Activated B cell treated with CpG ODN at 0.5 μM for 24 hours (primary cell): ENCODE results near the gene ATP11A. TPM values are rescaled to one million over a fixed set of nuclear protein-coding genes. Genes with fewer than 3 reads are reported as not detected.

ENCODE experiments used
- ATAC-seq: fragments of 200-7000 bp; cut with Tn5 transposase; one replicate; pipeline ENCODE4 v1.10.0; 2021; ENCODE audit warnings: low read depth, mild to moderate bottlenecking, moderate library complexity
- CTCF ChIA-PET: fragments of 350-600 bp; sonication (Branson Sonifier 250); formaldehyde crosslinking; loops from one replicate; lab custom pipeline; 2021; ENCODE audit warnings: antibody characterized with exemption; lab: Charles Lee
- POLR2A ChIA-PET: fragments of 350-600 bp; sonication (Branson Sonifier 250); formaldehyde crosslinking; loops from one replicate; lab custom pipeline; 2021; ENCODE audit warnings: antibody characterized with exemption; lab: Charles Lee
- DNase-seq: peaks from one replicate; pipeline ENCODE4 v3.0.0; 2022
- H3K27ac Mint-ChIP-seq: one replicate; pipeline ENCODE4 v1.8.0; 2020; ENCODE audit warnings: mixed read lengths
- H3K27me3 Mint-ChIP-seq: one replicate; pipeline ENCODE4 v1.8.0; 2021; ENCODE audit warnings: mixed read lengths
- H3K36me3 Mint-ChIP-seq: one replicate; pipeline ENCODE4 v1.8.0; 2021; ENCODE audit warnings: low read depth, mixed read lengths
- H3K4me1 Mint-ChIP-seq: one replicate; pipeline ENCODE4 v1.8.0; 2021; ENCODE audit warnings: mixed read lengths
- H3K4me3 Mint-ChIP-seq: one replicate; pipeline ENCODE4 v1.8.0; 2020; ENCODE audit warnings: mild to moderate bottlenecking, mixed read lengths
- H3K9me3 Mint-ChIP-seq: one replicate; pipeline ENCODE4 v1.8.0; 2020; ENCODE audit warnings: mixed read lengths
- CTCF ChIP-seq: fragments of 200-600 bp; IDR thresholded peaks from one replicate; pipeline ENCODE4 v1.8.0; 2022; ENCODE audit warnings: antibody characterized with exemption, mild to moderate bottlenecking
- intact Hi-C: fragments of 100-400 bp; cut with micrococcal nuclease; formaldehyde crosslinking; loops from one replicate; pipeline ENCODE4 v1.15.1; 2024
- total RNA-seq: library from RNA; stranded (reverse); gene quantifications from 2 replicates; pipeline ENCODE4 v1.2.3, GENCODE V29; 2022

The ATP11A gene
- total RNA-seq, 1 donor from 2014 or later: 49.6 TPM

- POLR2A ChIA-PET: no interaction called here
- Mint-ChIP-seq H3K9me3 (no peaks in the 10 kb centered on the region), H3K36me3 (no peaks in the 10 kb centered on the region), H3K4me3 (no peak overlapping the region), H3K4me1 (peaks cover 15% of the 10 kb centered on the region), H3K27ac (no peak overlapping the region), H3K27me3 (no peaks in the 10 kb centered on the region)
- no peak for TF ChIP-seq CTCF
- CTCF ChIA-PET: no interaction called here
- intact Hi-C loops: loop anchor here (5.0 kb wide), 1 partner anchor 263 kb away; no protein-coding TSS in a partner anchor
- no peak for ATAC-seq
- no peak for DNase-seq
These were observed 199.8 kb downstream of the ATP11A start for GRCh38 chr13:112889351-112890290.

- no peaks in the 10 kb centered on the region for H3K36me3 Mint-ChIP-seq
- intact Hi-C loops: loop anchor here (5.0 kb wide), 1 partner anchor 262 kb away; no protein-coding TSS in a partner anchor
- POLR2A ChIA-PET: no interaction called here
- DNase-seq: no peak
- H3K4me3 Mint-ChIP-seq: no peak overlapping the region
- TF ChIP-seq CTCF: no peak
- H3K9me3 Mint-ChIP-seq: no peaks in the 10 kb centered on the region
- CTCF ChIA-PET: no interaction called here
- ATAC-seq: no peak
- no peaks in the 10 kb centered on the region for H3K27me3 Mint-ChIP-seq
- peaks cover 22% of the 10 kb centered on the region for H3K4me1 Mint-ChIP-seq
- no peak overlapping the region for H3K27ac Mint-ChIP-seq
These were observed 200.7 kb downstream of the ATP11A start for GRCh38 chr13:112890316-112891145.

GRCh38 chr13:112891477-112892401 lies 201.9 kb downstream of the ATP11A start:
- Mint-ChIP-seq H3K4me3 (no peak overlapping the region), H3K36me3 (no peaks in the 10 kb centered on the region), H3K9me3 (no peaks in the 10 kb centered on the region), H3K4me1 (peaks cover 22% of the 10 kb centered on the region), H3K27me3 (no peaks in the 10 kb centered on the region), H3K27ac (no peak overlapping the region)
- ChIA-PET POLR2A (no interaction called here), CTCF (no interaction called here)
- intact Hi-C loops: loop anchor here (5.0 kb wide), 1 partner anchor 261 kb away; no protein-coding TSS in a partner anchor
- no peak for ATAC-seq
- no peak for DNase-seq
- no peak for TF ChIP-seq CTCF

GRCh38 chr13:112892426-112893206 lies 202.8 kb downstream of the ATP11A start:
- ATAC-seq (peak; percentile 19), DNase-seq (no peak)
- peaks cover 22% of the 10 kb centered on the region for H3K4me1 Mint-ChIP-seq
- peak overlapping the region; percentile 54 for H3K27ac Mint-ChIP-seq
- POLR2A ChIA-PET: interaction anchor here (0.5 to 0.6 kb wide), 2 partner anchors 90 to 210 kb away, joined by 3 to 9 read pairs; no protein-coding TSS in a partner anchor
- no peaks in the 10 kb centered on the region for H3K9me3 Mint-ChIP-seq
- H3K4me3 Mint-ChIP-seq: peak overlapping the region; percentile 61
- no peaks in the 10 kb centered on the region for H3K36me3 Mint-ChIP-seq
- CTCF ChIA-PET: interaction anchor here (2.3 kb wide), 1 partner anchor 19 kb away, joined by 10 read pairs; no protein-coding TSS in a partner anchor
- H3K27me3 Mint-ChIP-seq: no peaks in the 10 kb centered on the region
- no peak for TF ChIP-seq CTCF
- intact Hi-C loops: loop anchor here (5.0 kb wide), 1 partner anchor 260 kb away; no protein-coding TSS in a partner anchor
